Measurements from ENCODE around the gene TUG1. TPM values are rescaled to one million over a fixed set of nuclear protein-coding genes. Genes with fewer than 3 reads are reported as not detected.

TUG1 gene
- polyA plus RNA-seq: 26.8 and 27.3 TPM in 2 replicates

GRCh38 chr22:30968924-30969531 is at the start of gene TUG1:
TSS of gene TUG1 (plus strand) at chr22:30969265.

GRCh38 chr22:30968015-30968923 is 796 bp upstream of the TUG1 start, which contains the start of gene MORC2:
TSS of gene MORC2 (minus strand) at chr22:30968774. CDS start at chr22:30967889, 885 bp downstream.

Other genes with a start within 250 kb of the TUG1 start
- gene MORC2, start 491 bp upstream of the TUG1 start, polyA plus RNA-seq: 9.2 and 11.2 TPM in 2 replicates
- 7.3 and 8.9 TPM in 2 replicates for gene SMTN, start 112.1 kb downstream of the TUG1 start, polyA plus RNA-seq
- 32.7 and 52.1 TPM in 2 replicates for gene SELENOM, start 138.3 kb downstream of the TUG1 start, polyA plus RNA-seq
- gene INPP5J, start 153.7 kb downstream of the TUG1 start, polyA plus RNA-seq: 1.6 and 2.9 TPM in 2 replicates
- not detected in 2 replicates for gene PLA2G3, start 171.2 kb downstream of the TUG1 start, polyA plus RNA-seq
- gene RNF185, start 190.9 kb downstream of the TUG1 start, polyA plus RNA-seq: 7.7 and 9.6 TPM in 2 replicates
- gene LIMK2, start 243.0 kb downstream of the TUG1 start, polyA plus RNA-seq: 1.1 and 1.7 TPM in 2 replicates

Data from Purkinje cell (primary cell).